ENCODE results near the gene ARHGEF33.

ARHGEF33 gene

DNA sequence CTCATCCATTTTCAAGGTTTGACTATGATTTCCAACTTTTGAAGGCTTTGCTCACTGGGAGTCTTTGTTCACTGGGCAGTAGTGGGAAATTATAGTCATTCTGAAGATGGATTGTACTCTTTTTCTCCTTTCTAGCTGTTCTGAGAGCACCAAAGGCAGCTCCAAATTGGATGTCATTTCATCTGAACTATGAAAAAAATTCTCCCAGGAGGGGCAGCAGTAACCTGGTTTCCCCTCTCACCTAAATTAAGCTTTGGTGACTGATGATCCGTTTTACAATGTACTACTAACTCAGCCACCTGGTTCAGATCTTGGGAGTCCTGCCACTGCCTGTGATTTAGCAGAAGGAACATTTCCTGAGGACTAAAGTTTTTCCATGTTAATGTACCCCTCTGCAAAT, 17.6 kb downstream of the ARHGEF33 start:
- no peak for DNase-seq (ENCODE audit: extremely low read depth, low read depth)
- TF ChIP-seq, protein P1, sequence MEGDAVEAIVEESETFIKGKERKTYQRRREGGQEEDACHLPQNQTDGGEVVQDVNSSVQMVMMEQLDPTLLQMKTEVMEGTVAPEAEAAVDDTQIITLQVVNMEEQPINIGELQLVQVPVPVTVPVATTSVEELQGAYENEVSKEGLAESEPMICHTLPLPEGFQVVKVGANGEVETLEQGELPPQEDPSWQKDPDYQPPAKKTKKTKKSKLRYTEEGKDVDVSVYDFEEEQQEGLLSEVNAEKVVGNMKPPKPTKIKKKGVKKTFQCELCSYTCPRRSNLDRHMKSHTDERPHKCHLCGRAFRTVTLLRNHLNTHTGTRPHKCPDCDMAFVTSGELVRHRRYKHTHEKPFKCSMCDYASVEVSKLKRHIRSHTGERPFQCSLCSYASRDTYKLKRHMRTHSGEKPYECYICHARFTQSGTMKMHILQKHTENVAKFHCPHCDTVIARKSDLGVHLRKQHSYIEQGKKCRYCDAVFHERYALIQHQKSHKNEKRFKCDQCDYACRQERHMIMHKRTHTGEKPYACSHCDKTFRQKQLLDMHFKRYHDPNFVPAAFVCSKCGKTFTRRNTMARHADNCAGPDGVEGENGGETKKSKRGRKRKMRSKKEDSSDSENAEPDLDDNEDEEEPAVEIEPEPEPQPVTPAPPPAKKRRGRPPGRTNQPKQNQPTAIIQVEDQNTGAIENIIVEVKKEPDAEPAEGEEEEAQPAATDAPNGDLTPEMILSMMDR (IDR thresholded peaks at IDR 0.05; ENCODE audit: low read depth, low read length, missing control alignments), result no peak
- H3K4me3 ChIP-seq (replicated peaks; ENCODE audit: low read depth, low read length), result no peak overlapping the region

DNA sequence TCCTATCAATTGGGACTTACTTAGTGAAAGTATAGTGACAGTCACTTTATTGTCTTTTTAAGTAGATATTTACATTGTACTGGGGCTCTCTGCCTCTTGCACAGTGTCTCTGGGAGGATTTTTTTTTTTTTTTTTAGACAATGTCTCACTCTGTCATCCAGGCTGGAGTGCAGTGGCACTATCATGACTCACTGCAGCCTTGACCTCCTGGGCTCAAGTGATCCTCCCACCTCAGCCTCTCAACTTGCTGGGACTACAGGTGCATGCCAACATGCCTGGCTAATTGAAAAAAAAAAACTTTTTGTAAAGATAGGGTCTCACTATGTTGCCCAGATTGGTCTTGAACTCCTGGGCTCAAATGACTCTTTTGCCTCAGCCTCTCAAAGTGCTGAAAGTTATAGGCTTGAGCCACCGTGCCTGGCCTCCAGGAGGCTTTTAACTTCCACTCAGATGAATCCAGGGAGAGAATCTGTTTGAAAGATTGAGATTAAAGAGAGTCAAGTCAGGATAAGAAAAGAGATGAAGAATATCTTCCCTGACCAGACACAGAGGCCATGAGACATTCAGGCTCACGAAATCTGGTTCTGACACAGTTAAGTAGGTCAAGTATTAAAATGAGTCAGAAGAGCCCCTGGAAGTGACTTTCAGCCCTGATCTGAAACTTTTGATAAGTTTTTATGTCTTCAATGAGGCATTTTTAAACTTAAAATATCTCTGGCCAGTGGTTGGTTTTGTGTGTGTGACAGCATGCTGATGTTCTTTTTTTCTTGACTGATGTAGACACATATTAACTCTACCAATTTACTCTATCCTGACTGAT, 18.3 kb downstream of the ARHGEF33 start:
- no peak for DNase-seq (ENCODE audit: extremely low read depth, low read depth)
- TF ChIP-seq, protein P1 (IDR thresholded peaks at IDR 0.05; ENCODE audit: low read depth, low read length, missing control alignments), result no peak
- H3K4me3 ChIP-seq (replicated peaks; ENCODE audit: low read depth, low read length), result no peak overlapping the region

DNA sequence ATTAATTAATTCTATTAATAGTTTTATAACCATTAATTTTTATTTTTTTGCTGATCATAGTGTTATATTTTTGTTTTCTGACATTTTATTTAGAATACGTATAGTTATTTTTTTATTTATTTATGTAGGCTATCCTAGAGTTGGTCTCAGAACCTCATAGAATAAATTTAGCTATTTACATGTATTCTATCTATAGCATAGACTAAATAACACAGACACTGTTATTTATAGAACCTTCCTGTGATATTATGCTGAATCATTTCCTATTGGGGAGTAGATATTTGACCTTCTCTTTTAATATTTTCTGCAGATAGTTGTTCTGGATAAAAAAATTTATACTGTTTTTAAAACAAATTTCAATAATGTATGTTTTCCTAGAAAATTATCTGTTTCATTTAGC, 20.2 kb downstream of the ARHGEF33 start:
- DNase-seq (ENCODE audit: extremely low read depth, low read depth), result no peak
- no peak overlapping the region for H3K4me3 ChIP-seq (replicated peaks; ENCODE audit: low read depth, low read length)
- TF ChIP-seq, protein P1 (IDR thresholded peaks at IDR 0.05; ENCODE audit: low read depth, low read length, missing control alignments), result no peak

DNA sequence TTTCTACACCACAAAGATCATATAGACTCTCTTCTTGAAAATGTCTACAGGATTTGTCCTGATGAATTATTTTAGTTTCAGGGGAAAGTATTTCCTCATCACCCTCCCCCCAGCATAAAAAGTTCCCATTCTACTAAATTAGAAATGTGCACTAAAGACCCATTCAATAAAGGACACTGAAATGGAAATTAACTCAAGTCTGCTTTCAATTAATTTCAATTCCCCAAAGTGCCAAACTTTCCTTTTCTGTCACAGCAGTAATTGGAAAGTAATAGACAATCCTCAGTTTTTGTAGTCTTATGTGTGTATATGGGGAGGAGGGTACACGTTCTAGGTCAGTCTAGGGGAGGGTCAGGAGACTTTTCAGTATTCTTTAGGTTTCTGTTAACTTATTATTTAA, 21.5 kb downstream of the ARHGEF33 start:
- no peak overlapping the region for H3K4me3 ChIP-seq (replicated peaks; ENCODE audit: low read depth, low read length)
- no peak for DNase-seq (ENCODE audit: extremely low read depth, low read depth)
- TF ChIP-seq, protein P1 (IDR thresholded peaks at IDR 0.05; ENCODE audit: low read depth, low read length, missing control alignments), result no peak

DNA sequence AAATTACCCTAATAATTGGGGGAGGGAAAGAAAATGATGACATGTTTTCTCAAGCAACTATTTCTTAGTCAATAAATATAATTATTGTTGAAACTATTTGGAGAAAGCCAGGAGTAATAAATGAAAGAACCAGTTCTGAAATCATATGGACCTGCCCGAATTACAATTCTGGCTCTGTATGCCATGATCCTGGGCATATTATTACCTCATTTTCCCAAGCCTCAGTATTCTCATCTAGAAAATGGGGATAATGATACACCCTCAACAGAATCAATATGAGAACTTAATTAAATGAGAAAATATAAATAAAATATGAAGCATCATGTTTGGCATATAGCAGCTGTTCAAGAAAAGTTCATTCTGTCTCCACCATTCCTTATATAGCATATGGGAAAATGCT, 22.9 kb downstream of the ARHGEF33 start:
- no peak overlapping the region for H3K4me3 ChIP-seq (replicated peaks; ENCODE audit: low read depth, low read length)
- TF ChIP-seq, protein P1 (IDR thresholded peaks at IDR 0.05; ENCODE audit: low read depth, low read length, missing control alignments), result no peak
- no peak for DNase-seq (ENCODE audit: extremely low read depth, low read depth)

DNA sequence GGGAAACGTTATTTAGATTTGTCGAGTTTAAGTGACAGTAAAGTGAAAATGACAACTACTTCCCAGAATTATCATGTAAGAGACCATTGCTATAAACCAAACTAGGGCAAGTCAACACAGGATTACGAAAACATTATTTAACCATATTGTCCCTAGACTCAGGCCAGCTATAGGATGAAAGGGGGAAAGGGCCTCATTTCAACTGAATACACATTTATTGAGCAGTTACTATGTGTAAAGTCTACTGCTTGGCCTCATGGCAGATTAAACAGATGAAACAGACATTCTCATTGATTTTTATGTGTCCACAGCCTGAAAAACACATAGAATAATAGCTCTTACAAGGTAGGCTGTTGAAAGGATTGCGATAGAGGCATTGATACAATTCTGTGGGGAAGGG, 32.7 kb downstream of the ARHGEF33 start:
- TF ChIP-seq, protein P1 (IDR thresholded peaks at IDR 0.05; ENCODE audit: low read depth, low read length, missing control alignments), result no peak
- DNase-seq (ENCODE audit: extremely low read depth, low read depth), result no peak

More for the DNA sequence above, 32.7 kb downstream of the ARHGEF33 start:
- no peak overlapping the region for H3K4me3 ChIP-seq (replicated peaks; ENCODE audit: low read depth, low read length)
